ENCODE measurements around the gene NR2F1-AS1. TPM values are rescaled to one million over a fixed set of nuclear protein-coding genes. Genes with fewer than 3 reads are reported as not detected.

The NR2F1-AS1 gene
- total and polyA plus RNA-seq, 9 of the 15 experiments (the other 6 are each of a cell fraction or from before 2014, with no cell fraction given), result not detected

GRCh38 chr5:93580063-93580926, 724 bp downstream of the NR2F1-AS1 start (continued):
- TF ChIP-seq, protein P1, sequence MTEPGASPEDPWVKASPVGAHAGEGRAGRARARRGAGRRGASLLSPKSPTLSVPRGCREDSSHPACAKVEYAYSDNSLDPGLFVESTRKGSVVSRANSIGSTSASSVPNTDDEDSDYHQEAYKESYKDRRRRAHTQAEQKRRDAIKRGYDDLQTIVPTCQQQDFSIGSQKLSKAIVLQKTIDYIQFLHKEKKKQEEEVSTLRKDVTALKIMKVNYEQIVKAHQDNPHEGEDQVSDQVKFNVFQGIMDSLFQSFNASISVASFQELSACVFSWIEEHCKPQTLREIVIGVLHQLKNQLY (CRISPR knock-in tag; conservative IDR thresholded peaks at IDR 0.05), result no peak
- TF ChIP-seq PURB (CRISPR knock-in tag; IDR thresholded peaks at IDR 0.05; ENCODE audit: low read depth) (no peak), FUS (optimal IDR thresholded peaks at IDR 0.05; ENCODE audit: low read depth, low read length) (no peak)

DNA sequence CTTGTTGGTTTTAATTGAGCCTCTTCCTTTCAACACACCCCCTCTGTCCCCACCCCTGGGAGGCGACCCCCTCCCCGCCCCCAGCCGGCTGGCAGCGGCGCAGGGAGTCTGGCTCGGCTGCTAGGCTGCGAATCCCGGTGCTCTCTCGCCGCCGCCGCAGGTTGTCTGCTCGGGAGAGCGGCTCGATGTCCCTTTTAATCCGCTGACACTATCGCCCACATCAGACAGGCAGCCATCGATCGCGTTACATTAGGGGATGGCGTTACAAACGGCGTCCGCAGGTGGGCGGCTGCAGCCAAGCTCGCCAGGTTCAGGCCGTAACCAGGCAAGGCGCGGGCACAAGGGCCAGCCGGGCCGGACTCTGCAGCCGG, 1.3 kb downstream of the NR2F1-AS1 start:
- no peaks in the 10 kb centered on the region for H3K9me1 ChIP-seq (ENCODE audit: control insufficient read depth, insufficient read depth, low read length)
- intact Hi-C loops (cut with micrococcal nuclease) (loop anchor here (5.0 kb wide), 1 partner anchor 1158 kb away; no protein-coding TSS in a partner anchor), in situ Hi-C loops (cut with MboI) (loop anchor here (25.0 kb wide), 1 partner anchor 1158 kb away; no protein-coding TSS in a partner anchor)
- no peak overlapping the region for H3K4me2 ChIP-seq (ENCODE audit: insufficient read depth, low read length)
- no peak for DNase-seq (ENCODE audit: extremely low read depth in 1 of 4, low spot score in 3 of 4)
- peaks cover 0 to 14% of the 10 kb centered on the region in 2 experiments; a peak in 2 of 5 replicates for H3K4me1 ChIP-seq (replicated peaks in 1 of 2; ENCODE audit: control insufficient read depth in 2 of 2, insufficient read depth in 2 of 2, low read length in 2 of 2)
- no TSS peak for BruUV-seq (replicated peaks)
- no peak overlapping the region for H3K4me3 ChIP-seq
- H3K9me3 ChIP-seq (replicated peaks; ENCODE audit: control insufficient read depth, insufficient read depth, low read depth, low read length), result no peaks in the 10 kb centered on the region
- TF ChIP-seq SIRT6 (IDR thresholded peaks at IDR 0.05; ENCODE audit: low read depth, low read length) (no peak), MYNN (IDR thresholded peaks at IDR 0.05) (no peak), MYNN (CRISPR knock-in tag; IDR thresholded peaks at IDR 0.05) (no peak), RBM22 (IDR thresholded peaks at IDR 0.05; ENCODE audit: low read depth, low read length, poor library complexity, severe bottlenecking) (no peak), NCOR1 (IDR thresholded peaks at IDR 0.05) (no peak), KDM1A (IDR thresholded peaks at IDR 0.05) (no peak), GTF2E2 (tag; IDR thresholded peaks at IDR 0.05) (no peak), ZNF324 (CRISPR knock-in tag; IDR thresholded peaks at IDR 0.05) (no peak), TAF1 (IDR thresholded peaks at IDR 0.05; ENCODE audit: control insufficient read depth, extremely low read depth, insufficient read depth, low read length, severe bottlenecking) (no peak), MEF2D (tag; conservative IDR thresholded peaks at IDR 0.05; ENCODE audit: low read depth) (no peak), HDAC2 (IDR thresholded peaks at IDR 0.05) (no peak), MYBL2 (IDR thresholded peaks at IDR 0.05; ENCODE audit: low read depth) (no peak), MYBL2 (CRISPR knock-in tag; IDR thresholded peaks at IDR 0.05; ENCODE audit: borderline replicate concordance) (no peak), ARID2 (IDR thresholded peaks at IDR 0.05) (no peak), NRF1 (conservative IDR thresholded peaks at IDR 0.05 in 1 of 2, IDR thresholded peaks at IDR 0.05 in 1 of 2) (no peak), RAD51 (IDR thresholded peaks at IDR 0.05; ENCODE audit: borderline replicate concordance, low read depth) (no peak), MXD1 (CRISPR knock-in tag; IDR thresholded peaks at IDR 0.05; ENCODE audit: borderline replicate concordance, poor library complexity, severe bottlenecking) (no peak), ZNF140 (CRISPR knock-in tag; IDR thresholded peaks at IDR 0.05) (no peak)
- H3K9ac ChIP-seq (ENCODE audit: insufficient read depth in 1 of 2, low read depth in 2 of 2, low read length in 2 of 2), result no peak overlapping the region
- H3K36me3 ChIP-seq (ENCODE audit: control insufficient read depth, insufficient read depth, low read length), result no peaks in the 10 kb centered on the region
- ChIA-PET POLR2A (no interaction called here), CTCF (ENCODE audit: low intra/inter-chr PET ratio) (no interaction called here)
- 56% methylated on average over 21 of the region's 32 CpGs for WGBS (ENCODE audit: insufficient coverage, low coverage, missing lambda C conversion rate)
- H3K27ac ChIP-seq (ENCODE audit: extremely low read depth, low read depth, low read length), result no peak overlapping the region
- H2AFZ ChIP-seq (ENCODE audit: low read depth, low read length), result no peak overlapping the region
- no peak for FAIRE-seq
- no peaks in the 10 kb centered on the region for H3K79me2 ChIP-seq (ENCODE audit: control insufficient read depth, insufficient read depth, low read length)
- no peaks in the 10 kb centered on the region for H4K20me1 ChIP-seq (replicated peaks; ENCODE audit: control insufficient read depth, insufficient read depth, low read length)
- ATAC-seq, result no peak
- H3K27me3 ChIP-seq (ENCODE audit: control insufficient read depth in 2 of 2, insufficient read depth in 2 of 2, low read length in 2 of 2), result peaks cover 0 to 12% of the 10 kb centered on the region in 2 experiments; a peak in 2 of 5 replicates

Data from K562 (cell line).